Ascending aorta (tissue), 2 donors: Measurements from ENCODE around the gene CD36. TPM values are rescaled to one million over a fixed set of nuclear protein-coding genes. Genes with fewer than 3 reads are reported as not detected.

Experiments
- DNase-seq, 2 donors: peaks; one replicate each; pipeline ENCODE4 v3.0.0-alpha.2; 2019; ENCODE audit warnings: low spot score in 2 of 2
- H3K27ac ChIP-seq, 2 donors: fragments of 200-600 bp; sonication (generic); one replicate each; pipeline ENCODE4 v1.5.1; 2016 to 2017; ENCODE audit warnings: mild to moderate bottlenecking in 1 of 2
- H3K27me3 ChIP-seq: fragments of 200-600 bp; sonication (generic); one replicate; pipeline ENCODE4 v1.5.1; 2017
- H3K36me3 ChIP-seq, 2 donors: fragments of 200-600 bp; sonication (generic); one replicate each; pipeline ENCODE4 v1.5.1; 2016
- H3K4me1 ChIP-seq, 2 donors: fragments of 200-600 bp; sonication (generic); one replicate each; pipeline ENCODE4 v1.5.1; 2016 to 2017; ENCODE audit warnings: mild to moderate bottlenecking in 1 of 2
- H3K4me3 ChIP-seq, 2 donors: fragments of 200-600 bp; sonication (generic); one replicate each; pipeline ENCODE4 v1.5.1; 2016 to 2017; ENCODE audit warnings: mild to moderate bottlenecking in 1 of 2
- H3K9me3 ChIP-seq, 2 donors: fragments of 200-600 bp; sonication (generic); one replicate each; pipeline ENCODE4 v1.5.1; 2016
- intact Hi-C: fragments of 100-400 bp; cut with DNase I; formaldehyde crosslinking; loops from one replicate; pipeline ENCODE4 v1.15.1; 2023
- total RNA-seq: library from RNA; depleted of rRNA; stranded (reverse); fragments of >200 nt; gene quantifications from one replicate; pipeline ENCODE4 v1.1.0, GENCODE V29; 2016
- TF ChIP-seq, protein P1 (sequence below), 3 experiments: fragments of 200-600 bp in 2 of 3; fragments of 450-650 bp in 1 of 3; sonication (generic) in 2 of 3; IDR thresholded peaks; one replicate each; pipeline ENCODE4 v1.5.1; 2016 to 2019; ENCODE audit warnings: antibody characterized with exemption in 3 of 3, mild to moderate bottlenecking in 1 of 3, moderate library complexity in 1 of 3

Gene CD36
- total RNA-seq, 1 donor from 2014 or later, result 302 TPM

DNA sequence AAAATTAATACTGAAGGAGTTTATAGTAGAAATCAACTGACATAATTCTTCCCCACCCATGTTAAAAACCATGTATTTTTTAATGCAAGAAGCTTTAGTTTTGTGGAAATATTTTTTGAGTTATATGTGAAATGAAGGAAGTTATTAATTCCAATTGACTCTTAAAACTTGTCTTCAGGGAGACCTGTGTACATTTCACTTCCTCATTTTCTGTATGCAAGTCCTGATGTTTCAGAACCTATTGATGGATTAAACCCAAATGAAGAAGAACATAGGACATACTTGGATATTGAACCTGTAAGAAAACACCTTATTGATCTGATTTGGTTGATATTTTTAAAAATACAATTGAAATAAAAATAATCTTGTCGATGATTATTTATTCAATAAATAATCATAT is 33.3 kb downstream of the CD36 start:
- Histone ChIP-seq H3K4me1 (no peaks in the 10 kb centered on the region), H3K36me3 (no peaks in the 10 kb centered on the region), H3K9me3 (no peaks in the 10 kb centered on the region), H3K4me3 (no peak overlapping the region), H3K27me3 (no peaks in the 10 kb centered on the region), H3K27ac (no peak overlapping the region)
- TF ChIP-seq, protein P1, sequence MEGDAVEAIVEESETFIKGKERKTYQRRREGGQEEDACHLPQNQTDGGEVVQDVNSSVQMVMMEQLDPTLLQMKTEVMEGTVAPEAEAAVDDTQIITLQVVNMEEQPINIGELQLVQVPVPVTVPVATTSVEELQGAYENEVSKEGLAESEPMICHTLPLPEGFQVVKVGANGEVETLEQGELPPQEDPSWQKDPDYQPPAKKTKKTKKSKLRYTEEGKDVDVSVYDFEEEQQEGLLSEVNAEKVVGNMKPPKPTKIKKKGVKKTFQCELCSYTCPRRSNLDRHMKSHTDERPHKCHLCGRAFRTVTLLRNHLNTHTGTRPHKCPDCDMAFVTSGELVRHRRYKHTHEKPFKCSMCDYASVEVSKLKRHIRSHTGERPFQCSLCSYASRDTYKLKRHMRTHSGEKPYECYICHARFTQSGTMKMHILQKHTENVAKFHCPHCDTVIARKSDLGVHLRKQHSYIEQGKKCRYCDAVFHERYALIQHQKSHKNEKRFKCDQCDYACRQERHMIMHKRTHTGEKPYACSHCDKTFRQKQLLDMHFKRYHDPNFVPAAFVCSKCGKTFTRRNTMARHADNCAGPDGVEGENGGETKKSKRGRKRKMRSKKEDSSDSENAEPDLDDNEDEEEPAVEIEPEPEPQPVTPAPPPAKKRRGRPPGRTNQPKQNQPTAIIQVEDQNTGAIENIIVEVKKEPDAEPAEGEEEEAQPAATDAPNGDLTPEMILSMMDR (IDR thresholded peaks at IDR 0.05), result no peak
- DNase-seq, result no peak
- intact Hi-C loops, result no loop called here

DNA sequence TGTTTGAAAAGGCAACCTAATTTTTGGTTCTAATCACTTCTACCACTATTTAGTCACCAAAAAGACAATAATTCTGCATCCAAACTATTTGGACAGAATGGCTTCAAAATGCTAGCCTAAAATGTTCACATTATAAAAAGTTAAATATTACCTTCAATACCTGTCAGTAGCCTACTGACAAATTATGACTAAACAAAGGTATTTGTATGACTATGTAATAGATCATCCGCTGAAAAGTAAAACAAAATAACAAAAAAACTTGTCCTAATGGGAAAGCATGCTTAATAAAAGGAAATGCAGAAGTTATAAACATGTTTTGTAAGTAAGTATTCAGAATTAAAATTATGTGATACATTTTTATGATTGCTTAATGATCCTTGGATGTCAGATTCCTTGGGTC is 36.6 kb downstream of the CD36 start:
- intact Hi-C loops, result no loop called here
- H3K9me3 ChIP-seq, result no peaks in the 10 kb centered on the region
- DNase-seq, result no peak
- no peak overlapping the region for H3K4me3 ChIP-seq
- no peaks in the 10 kb centered on the region for H3K4me1 ChIP-seq
- TF ChIP-seq, protein P1 (IDR thresholded peaks at IDR 0.05), result no peak
- no peaks in the 10 kb centered on the region for H3K36me3 ChIP-seq
- no peak overlapping the region for H3K27ac ChIP-seq
- no peaks in the 10 kb centered on the region for H3K27me3 ChIP-seq

DNA sequence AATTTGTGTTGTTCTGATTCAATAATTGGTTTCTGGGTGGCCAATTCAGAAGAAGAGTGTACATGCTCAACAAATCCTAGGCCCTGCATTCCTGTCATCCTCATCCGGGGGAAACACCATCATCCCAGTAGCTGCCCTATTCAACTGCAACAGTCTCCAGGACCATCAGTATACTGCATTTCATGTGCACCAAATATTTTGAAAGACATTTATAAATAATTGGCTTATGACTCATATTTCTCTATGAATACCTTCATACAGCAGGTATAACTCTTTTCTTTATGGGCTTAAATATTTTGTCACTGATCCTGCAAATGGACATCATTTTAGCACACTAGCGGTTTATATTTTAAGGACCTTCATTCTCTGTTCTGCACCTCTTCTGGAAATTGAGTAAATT is 38.0 kb downstream of the CD36 start:
- H3K4me1 ChIP-seq, result no peaks in the 10 kb centered on the region
- no peak overlapping the region for H3K4me3 ChIP-seq
- no peaks in the 10 kb centered on the region for H3K27me3 ChIP-seq
- H3K36me3 ChIP-seq, result no peaks in the 10 kb centered on the region
- TF ChIP-seq, protein P1 (IDR thresholded peaks at IDR 0.05), result no peak
- H3K27ac ChIP-seq, result no peak overlapping the region
- intact Hi-C loops, result no loop called here
- no peaks in the 10 kb centered on the region for H3K9me3 ChIP-seq
- no peak for DNase-seq

DNA sequence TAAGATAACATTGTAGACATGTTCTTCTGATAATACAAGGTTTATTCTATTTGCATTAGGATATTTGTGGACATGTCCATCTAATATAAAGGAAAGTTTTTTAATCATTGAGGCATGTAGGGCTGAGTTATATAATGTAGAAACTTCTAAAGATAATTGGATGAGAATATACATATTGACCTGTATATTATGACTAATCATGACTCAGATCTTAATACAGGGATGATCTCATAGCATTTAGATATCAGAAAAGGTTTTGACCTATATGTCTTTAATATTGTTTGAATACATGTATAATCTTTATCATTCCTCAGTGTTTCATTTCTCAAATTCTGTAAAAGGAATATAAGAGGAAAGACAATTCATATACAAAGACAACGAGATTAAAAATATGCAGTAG is 39.2 kb downstream of the CD36 start:
- Histone ChIP-seq H3K36me3 (no peaks in the 10 kb centered on the region), H3K4me1 (no peaks in the 10 kb centered on the region), H3K4me3 (no peak overlapping the region), H3K9me3 (no peaks in the 10 kb centered on the region), H3K27me3 (no peaks in the 10 kb centered on the region), H3K27ac (no peak overlapping the region)
- TF ChIP-seq, protein P1 (IDR thresholded peaks at IDR 0.05), result no peak
- intact Hi-C loops, result no loop called here
- no peak for DNase-seq

DNA sequence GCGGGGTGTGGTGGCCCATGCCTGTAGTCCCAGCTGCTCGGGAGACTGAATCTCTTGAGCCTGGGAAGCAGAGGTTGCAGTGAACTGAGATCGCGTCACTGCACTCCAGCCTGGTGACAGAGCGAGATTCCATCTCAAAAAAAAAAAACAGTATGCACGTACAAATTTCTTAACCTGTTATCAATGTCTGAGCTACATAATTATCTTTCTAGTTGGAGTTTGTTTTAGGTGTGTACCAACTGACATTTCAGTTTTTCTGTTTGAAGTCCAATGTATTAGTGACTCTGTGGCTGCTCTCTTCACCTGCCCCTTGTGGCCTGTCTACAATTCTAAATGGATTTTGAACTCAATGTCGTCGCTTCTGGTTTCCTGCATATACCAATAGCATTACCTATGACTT is 40.3 kb downstream of the CD36 start:
- no peak for DNase-seq
- H3K27ac ChIP-seq, result no peak overlapping the region
- no peaks in the 10 kb centered on the region for H3K36me3 ChIP-seq
- H3K4me3 ChIP-seq, result no peak overlapping the region
- H3K27me3 ChIP-seq, result no peaks in the 10 kb centered on the region
- no peaks in the 10 kb centered on the region for H3K9me3 ChIP-seq
- intact Hi-C loops, result no loop called here
- no peaks in the 10 kb centered on the region for H3K4me1 ChIP-seq
- TF ChIP-seq, protein P1 (IDR thresholded peaks at IDR 0.05), result no peak
